ENCODE results near the gene OMG.
"Not testable (repeated sequence)": the region's sequence is repeated elsewhere in the genome, so short reads cannot be mapped to it uniquely, and the experiment has no call there.

OMG gene

GRCh38 chr17:31314782-31315100, 17.7 kb upstream of the OMG start:
- no peak for ATAC-seq (ENCODE audit: insufficient read depth, low read depth)
- H3K36me3 ChIP-seq (ENCODE audit: insufficient read depth, low read length): no peaks in the 10 kb centered on the region
- no peak for DNase-seq
- no peak overlapping the region for H3K9ac ChIP-seq (ENCODE audit: low read depth, low read length)
- H3K4me3 ChIP-seq (ENCODE audit: low read depth in 1 of 2, low read length in 2 of 2): no peak overlapping the region
- no peak overlapping the region for H2AFZ ChIP-seq (ENCODE audit: low read depth, low read length)
- peak overlapping the region; percentile 86 for H3K27ac ChIP-seq (ENCODE audit: low read length)
- peaks cover 80% of the 10 kb centered on the region for H3K79me2 ChIP-seq (ENCODE audit: insufficient read depth, low read length)
- H3K4me1 ChIP-seq (ENCODE audit: insufficient read depth, low read length): peaks cover 91% of the 10 kb centered on the region
- H3K27me3 ChIP-seq (ENCODE audit: insufficient read depth, low read length, poor library complexity): no peaks in the 10 kb centered on the region
- H3K9me3 ChIP-seq (ENCODE audit: insufficient read depth, low read length, severe bottlenecking): no peaks in the 10 kb centered on the region
- H4K20me1 ChIP-seq (ENCODE audit: insufficient read depth, low read length): no peaks in the 10 kb centered on the region
- H3K4me2 ChIP-seq (ENCODE audit: insufficient read depth, low read length): no peak overlapping the region
- no peak for TF ChIP-seq EZH2 (IDR thresholded peaks at IDR 0.05; ENCODE audit: borderline replicate concordance, low read depth, low read length, severe bottlenecking)
- TF ChIP-seq CTCF (IDR thresholded peaks at IDR 0.05; ENCODE audit: borderline replicate concordance, extremely low read depth, low read length, poor library complexity, severe bottlenecking): no peak

- Histone ChIP-seq H3K4me2 (ENCODE audit: insufficient read depth, low read length) (peak within 1 kb of the TSS; percentile 64), H3K79me2 (ENCODE audit: insufficient read depth, low read length) (peaks cover 80% of the 10 kb centered on the region), H3K27ac (ENCODE audit: low read length) (peak within 1 kb of the TSS; percentile 86), H3K4me1 (ENCODE audit: insufficient read depth, low read length) (peaks cover 91% of the 10 kb centered on the region), H3K9ac (ENCODE audit: low read depth, low read length) (peak within 1 kb of the TSS; percentile 64), H4K20me1 (ENCODE audit: insufficient read depth, low read length) (no peaks in the 10 kb centered on the region), H3K9me3 (ENCODE audit: insufficient read depth, low read length, severe bottlenecking) (no peaks in the 10 kb centered on the region), H3K4me3 (ENCODE audit: low read depth in 1 of 2, low read length in 2 of 2) (peak within 1 kb of the TSS; percentile 23 to 52; a peak in 3 of 4 replicates), H2AFZ (ENCODE audit: low read depth, low read length) (peak within 1 kb of the TSS; percentile 31; the same call in 1 of the 2 replicates), H3K36me3 (ENCODE audit: insufficient read depth, low read length) (no peaks in the 10 kb centered on the region), H3K27me3 (ENCODE audit: insufficient read depth, low read length, poor library complexity) (no peaks in the 10 kb centered on the region)
- DNase-seq (no peak), ATAC-seq (ENCODE audit: insufficient read depth, low read depth) (peak; percentile 47; the same call in 2 of the 3 replicates)
- TF ChIP-seq EZH2 (IDR thresholded peaks at IDR 0.05; ENCODE audit: borderline replicate concordance, low read depth, low read length, severe bottlenecking) (no peak), CTCF (IDR thresholded peaks at IDR 0.05; ENCODE audit: borderline replicate concordance, extremely low read depth, low read length, poor library complexity, severe bottlenecking) (no peak)
Measured at GRCh38 chr17:31313982-31314781, 17.1 kb upstream of the OMG start, which contains the start of gene EVI2B. TSS of gene EVI2B (minus strand) at chr17:31314054. CDS start at chr17:31305609, 8,445 bp downstream.

- H3K27ac ChIP-seq (ENCODE audit: low read length): peak overlapping the region; percentile 94
- H2AFZ ChIP-seq (ENCODE audit: low read depth, low read length); H3K36me3 ChIP-seq (ENCODE audit: insufficient read depth, low read length); ATAC-seq (ENCODE audit: insufficient read depth, low read depth); H4K20me1 ChIP-seq (ENCODE audit: insufficient read depth, low read length); H3K9me3 ChIP-seq (ENCODE audit: insufficient read depth, low read length, severe bottlenecking); H3K27me3 ChIP-seq (ENCODE audit: insufficient read depth, low read length, poor library complexity): not testable (repeated sequence)
- peak overlapping the region in 1 of 2 experiments; percentile 52; a peak in 2 of 4 replicates for H3K4me3 ChIP-seq (ENCODE audit: low read depth in 1 of 2, low read length in 2 of 2)
- peak overlapping the region; percentile 64; the same call in 1 of the 2 replicates for H3K9ac ChIP-seq (ENCODE audit: low read depth, low read length)
- H3K4me1 ChIP-seq (ENCODE audit: insufficient read depth, low read length): peaks cover 91% of the 10 kb centered on the region
- peak; percentile 34 for DNase-seq
- H3K79me2 ChIP-seq (ENCODE audit: insufficient read depth, low read length): peaks cover 83% of the 10 kb centered on the region
- peak overlapping the region; percentile 64 for H3K4me2 ChIP-seq (ENCODE audit: insufficient read depth, low read length)
Measured at GRCh38 chr17:31312223-31312622, 15.2 kb upstream of the OMG start.

- Histone ChIP-seq H3K9ac (ENCODE audit: low read depth, low read length) (peak overlapping the region; percentile 64), H3K4me2 (ENCODE audit: insufficient read depth, low read length) (peak overlapping the region; percentile 64), H3K27ac (ENCODE audit: low read length) (peak overlapping the region; percentile 94), H4K20me1 (ENCODE audit: insufficient read depth, low read length) (no peaks in the 10 kb centered on the region), H3K4me3 (ENCODE audit: low read depth in 1 of 2, low read length in 2 of 2) (peak overlapping the region in 1 of 2 experiments; percentile 54; a peak in 2 of 4 replicates), H2AFZ (ENCODE audit: low read depth, low read length) (no peak overlapping the region), H3K4me1 (ENCODE audit: insufficient read depth, low read length) (peaks cover 88% of the 10 kb centered on the region), H3K27me3 (ENCODE audit: insufficient read depth, low read length, poor library complexity) (no peaks in the 10 kb centered on the region), H3K9me3 (ENCODE audit: insufficient read depth, low read length, severe bottlenecking) (no peaks in the 10 kb centered on the region), H3K36me3 (ENCODE audit: insufficient read depth, low read length) (no peaks in the 10 kb centered on the region), H3K79me2 (ENCODE audit: insufficient read depth, low read length) (peaks cover 85% of the 10 kb centered on the region)
- DNase-seq (no peak), ATAC-seq (ENCODE audit: insufficient read depth, low read depth) (no peak)
- no peak for TF ChIP-seq CTCF (IDR thresholded peaks at IDR 0.05; ENCODE audit: borderline replicate concordance, extremely low read depth, low read length, poor library complexity, severe bottlenecking)
Measured at GRCh38 chr17:31311526-31311925, 14.5 kb upstream of the OMG start.

All from DND-41 (cell line).